CD1c-positive myeloid dendritic cell (primary cell): ENCODE results near the gene WNK2.
"Not testable (repeated sequence)": the region's sequence is repeated elsewhere in the genome, so short reads cannot be mapped to it uniquely, and the experiment has no call there.

Experiments used
- DNase-seq: peaks from one replicate; pipeline ENCODE4 v3.0.0-alpha.2; 2016; ENCODE audit errors: extremely low spot score

Gene WNK2

DNA sequence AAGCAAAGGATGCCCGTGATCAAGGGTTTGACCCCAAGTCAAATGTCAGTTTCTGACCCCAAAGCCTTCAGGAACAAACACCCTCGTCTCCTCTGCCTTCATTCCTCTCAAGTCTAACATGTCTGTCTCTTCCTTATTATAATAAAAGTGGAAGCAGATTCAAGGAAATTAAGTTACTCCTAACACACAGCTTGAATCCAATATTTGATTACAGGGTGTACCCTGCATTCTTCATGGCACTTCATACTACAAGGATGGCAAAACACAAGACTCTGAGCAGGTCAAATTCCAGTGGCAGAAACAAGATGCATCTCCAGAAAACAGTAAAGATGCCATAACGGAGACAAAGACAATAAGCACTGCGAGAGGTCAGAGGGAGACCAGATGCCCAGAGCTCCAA, 148.4 kb downstream of the WNK2 start:
- no peak for DNase-seq

DNA sequence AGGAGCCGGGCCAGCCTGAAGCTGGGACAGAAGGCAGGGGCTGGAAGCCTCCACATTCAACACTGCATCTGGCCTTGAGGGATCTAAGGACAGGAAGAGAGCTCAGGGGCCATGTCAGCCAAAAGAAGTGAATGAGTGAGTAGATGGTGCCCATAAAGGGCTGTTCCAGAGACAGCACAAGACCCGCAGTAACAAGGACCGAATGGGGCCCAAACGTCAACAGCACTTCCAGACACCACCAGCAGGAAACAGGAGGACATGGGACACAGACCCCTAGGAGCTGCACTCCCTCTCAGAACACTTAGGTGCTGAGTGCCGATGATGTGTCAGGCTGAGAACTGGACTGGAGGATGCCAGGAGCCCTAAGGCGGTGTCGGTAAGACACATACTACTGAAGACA, 152.8 kb downstream of the WNK2 start:
- DNase-seq, result no peak

DNA sequence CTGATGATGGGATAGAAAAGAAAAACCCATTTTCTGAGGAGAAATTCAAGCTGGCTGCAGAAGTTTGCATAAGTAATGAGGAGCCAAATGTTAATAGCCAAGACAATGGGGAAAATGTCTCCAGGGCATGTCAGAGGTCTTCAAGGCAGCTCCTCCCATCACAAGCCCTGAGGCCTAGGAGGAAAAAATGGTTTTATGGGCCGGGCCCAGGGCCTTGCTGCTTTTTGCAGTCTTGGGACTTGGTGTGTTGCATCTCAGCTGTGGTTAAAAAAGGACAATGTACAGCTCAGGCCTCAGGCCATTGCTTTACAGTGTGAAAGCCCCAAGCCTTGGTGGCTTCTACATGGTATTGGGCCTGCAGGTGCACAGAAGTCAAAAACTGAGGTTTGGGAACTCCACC, 154.3 kb downstream of the WNK2 start:
- not testable (repeated sequence) for DNase-seq

DNA sequence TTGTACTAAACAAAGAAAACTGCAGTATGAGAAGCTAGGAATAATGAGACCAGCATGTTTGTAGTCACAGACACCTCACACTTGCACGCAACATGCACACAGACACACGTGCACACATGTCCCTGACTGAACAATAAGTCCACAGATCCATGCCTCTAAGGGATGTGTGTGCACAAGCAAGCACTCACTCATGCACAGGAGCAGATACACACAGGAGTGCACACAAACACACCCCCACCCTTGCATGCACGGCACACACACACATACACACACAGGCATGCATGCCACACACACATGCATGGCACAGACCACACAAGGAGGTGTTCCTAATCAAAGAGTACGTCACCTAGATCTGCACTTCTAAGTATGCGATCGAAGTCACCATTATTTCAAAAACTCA, 156.2 kb downstream of the WNK2 start:
- DNase-seq, result no peak

DNA sequence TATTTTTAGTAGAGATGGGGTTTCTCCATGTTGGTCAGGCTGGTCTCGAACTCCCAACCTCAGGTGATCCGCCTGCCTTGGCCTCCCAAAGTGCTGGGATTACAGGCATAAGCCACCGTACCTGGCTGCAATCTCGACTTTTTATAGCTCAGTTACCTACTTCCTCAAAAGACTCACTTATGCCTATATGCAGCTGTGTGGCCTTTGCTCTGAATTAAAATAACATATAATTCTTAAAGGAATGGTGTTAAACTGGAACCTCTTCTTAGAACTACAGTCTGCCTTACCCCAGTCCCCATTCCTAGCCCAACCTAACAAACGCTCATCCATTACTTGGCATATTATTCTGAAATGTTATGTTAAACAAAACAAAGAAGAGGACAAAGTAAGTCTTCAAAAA, 157.9 kb downstream of the WNK2 start:
- DNase-seq, result not testable (repeated sequence)

DNA sequence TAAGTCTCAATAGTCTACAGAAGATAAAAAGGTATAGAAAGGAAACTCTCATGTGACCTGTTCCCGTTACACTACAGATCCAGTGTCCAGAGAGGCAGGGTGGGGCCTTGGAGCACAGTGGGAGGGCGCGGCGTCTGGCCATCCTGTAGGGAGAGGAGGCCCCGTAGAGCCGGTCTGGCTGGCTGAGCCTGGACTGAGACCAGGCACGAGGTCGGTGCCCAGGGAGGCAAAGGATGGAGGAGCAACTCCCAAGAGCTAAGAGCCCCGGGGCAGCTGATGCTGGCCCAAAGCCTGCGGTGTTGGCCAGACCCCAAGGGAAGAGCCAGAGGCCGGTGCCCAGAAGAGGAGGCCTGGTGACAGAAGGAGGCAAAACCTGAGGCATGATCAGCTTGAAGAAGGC, 158.5 kb downstream of the WNK2 start:
- not testable (repeated sequence) for DNase-seq

DNA sequence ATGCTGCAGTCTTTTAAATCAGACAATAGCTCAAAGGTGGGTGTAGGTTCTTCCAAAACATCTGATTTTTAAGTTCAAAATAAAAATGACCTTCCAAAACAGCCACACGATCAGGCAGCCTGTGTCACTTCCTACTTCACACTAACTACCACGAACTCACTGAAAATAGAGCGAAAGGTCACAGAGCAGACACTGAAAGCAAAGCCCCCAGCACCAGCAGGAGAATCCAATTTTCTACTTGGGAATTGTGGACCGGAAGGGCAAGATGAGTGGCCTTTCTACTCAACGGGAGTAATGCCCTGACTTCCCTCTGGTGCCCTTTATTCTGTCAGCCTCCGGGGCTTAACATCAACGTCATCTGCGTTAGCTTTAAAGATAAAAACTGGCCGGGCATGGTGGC, 159.7 kb downstream of the WNK2 start:
- no peak for DNase-seq

DNA sequence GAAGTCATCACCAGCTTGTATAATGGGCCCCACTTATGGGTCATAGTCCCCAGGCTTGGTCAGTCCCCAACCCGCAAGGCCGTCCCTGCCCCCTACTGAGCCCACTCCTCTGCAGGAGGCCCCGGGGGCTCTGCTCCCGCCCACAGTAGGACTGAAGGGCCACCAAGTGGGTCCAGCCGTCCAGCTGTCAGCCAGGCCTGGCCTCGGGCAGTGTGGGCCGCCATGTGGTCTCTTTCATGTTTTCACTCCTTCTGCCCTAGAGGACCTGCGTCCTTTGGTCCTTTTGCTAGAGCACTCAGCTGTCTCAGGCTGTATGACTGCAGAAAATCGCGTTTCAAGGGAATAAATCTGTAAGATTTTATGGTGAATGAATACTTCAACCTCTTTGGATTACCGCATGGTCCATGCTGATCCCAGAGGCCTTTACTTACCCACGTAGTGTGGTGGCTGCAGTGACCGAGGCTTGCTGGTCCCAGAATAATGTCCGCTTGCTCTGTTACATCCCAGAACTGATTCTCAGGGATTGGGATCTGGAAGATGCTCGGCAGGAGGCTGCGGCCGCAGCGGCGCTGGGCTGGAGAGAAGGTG, 161.8 kb downstream of the WNK2 start:
- no peak for DNase-seq

DNA sequence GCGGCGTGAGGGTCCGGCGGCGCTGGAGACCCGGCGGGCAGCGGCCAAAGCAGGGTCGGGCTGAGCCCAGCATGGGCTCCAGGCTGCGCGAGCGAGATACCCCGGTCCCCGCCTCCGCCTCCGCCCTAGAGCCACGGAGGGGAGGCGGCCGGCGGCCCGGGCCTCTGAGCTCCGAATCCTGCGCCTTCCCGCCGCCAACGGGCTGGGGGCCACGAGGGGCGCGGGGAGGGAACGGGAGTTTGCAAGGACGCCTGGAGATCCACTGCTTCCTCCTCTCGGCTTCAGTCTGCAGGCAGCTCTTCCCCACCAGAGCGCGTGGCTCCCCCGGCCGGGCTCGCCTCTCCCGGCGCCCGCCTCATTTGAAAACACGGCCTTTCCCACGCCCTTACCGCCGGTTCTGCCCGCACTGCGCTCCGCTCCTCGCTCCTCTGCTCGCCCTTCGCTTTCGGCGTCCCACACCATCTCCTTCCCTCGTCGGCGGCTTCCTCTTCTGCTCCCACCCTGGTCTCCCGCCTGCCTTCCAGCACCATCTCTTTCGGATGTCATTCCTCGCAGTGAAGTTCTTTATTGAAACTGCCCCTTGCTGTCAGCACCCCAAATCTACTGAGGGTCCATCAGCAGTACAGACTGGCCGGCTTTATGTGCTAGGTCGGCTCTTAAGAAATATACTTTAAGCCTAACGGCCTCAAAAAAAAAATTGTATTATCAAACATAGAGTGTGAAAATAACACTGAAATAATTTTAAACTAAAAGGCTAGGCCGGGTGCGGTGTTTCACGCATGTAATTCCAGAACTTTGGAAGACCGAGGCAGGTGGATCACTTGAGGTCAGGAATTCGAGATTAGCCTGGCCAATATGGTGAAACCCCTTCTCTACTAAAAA, 162.5 kb downstream of the WNK2 start:
- DNase-seq, result peak; percentile 33

DNA sequence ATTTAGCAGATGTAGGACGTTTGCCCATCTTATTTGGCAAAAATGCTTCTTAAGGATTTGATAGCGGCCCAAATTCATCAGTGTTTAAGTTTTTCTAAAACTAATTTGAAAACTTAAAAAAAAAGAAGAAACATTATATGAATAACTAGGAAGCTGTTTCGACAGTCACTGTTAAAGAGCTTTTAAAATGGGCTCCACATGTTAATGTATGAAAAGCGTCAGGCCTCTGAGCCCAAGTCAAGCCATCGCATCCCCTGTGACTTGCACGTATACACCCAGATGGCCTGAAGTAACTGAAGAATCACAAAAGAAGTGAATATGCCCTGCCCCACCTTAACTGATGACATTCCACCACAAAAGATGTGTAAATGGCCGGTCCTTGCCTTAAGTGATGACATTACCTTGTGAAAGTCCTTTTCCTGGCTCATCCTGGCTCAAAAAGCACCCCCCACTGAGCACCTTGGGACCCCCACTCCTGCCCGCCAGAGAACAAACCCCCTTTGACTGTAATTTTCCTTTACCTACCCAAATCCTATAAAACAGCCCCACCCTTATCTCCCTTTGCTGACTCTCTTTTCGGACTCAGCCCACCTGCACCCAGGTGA, 163.5 kb downstream of the WNK2 start:
- DNase-seq, result not testable (repeated sequence)

DNA sequence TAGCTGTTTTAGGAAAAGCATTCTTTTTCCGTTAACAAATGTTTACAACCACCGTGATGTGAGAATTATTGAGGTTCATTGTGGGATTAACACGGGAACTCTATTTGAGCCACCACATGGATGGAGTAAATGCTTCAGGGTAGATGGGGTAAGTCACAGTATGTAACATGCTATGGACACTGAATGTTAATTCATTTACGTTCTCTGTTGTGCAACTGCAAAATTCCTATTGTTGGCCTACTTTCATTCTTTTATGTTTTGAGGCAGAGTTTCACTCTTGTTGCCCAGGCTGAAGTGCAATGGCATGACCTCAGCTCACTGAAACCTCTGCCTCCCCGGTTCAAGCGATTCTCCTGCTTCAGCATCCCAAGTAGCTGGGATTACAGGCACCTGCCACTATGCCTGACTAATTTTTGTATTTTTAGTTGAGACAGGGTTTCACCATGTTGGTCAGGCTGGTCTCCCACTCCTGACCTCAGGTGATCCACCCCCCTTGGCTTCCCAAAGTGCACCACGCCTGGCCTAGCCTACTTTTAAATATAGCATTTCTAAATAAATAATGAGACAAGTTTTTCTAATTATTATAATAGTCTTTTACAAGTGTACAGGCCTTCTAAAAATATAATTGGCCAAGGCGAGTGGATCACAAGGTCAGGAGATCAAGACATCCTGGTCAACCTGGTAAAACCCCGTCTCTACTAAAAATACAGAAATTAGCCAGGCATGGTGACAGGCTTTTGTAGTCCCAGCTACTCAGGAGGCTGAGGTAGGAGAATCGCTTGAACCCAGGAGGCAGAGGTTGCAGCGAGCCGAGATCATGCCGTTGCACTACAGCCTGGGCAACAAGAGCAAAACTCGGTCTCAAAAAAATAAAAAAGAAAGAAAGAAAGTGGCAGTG, 169.7 kb downstream of the WNK2 start:
- DNase-seq, result not testable (repeated sequence)

DNA sequence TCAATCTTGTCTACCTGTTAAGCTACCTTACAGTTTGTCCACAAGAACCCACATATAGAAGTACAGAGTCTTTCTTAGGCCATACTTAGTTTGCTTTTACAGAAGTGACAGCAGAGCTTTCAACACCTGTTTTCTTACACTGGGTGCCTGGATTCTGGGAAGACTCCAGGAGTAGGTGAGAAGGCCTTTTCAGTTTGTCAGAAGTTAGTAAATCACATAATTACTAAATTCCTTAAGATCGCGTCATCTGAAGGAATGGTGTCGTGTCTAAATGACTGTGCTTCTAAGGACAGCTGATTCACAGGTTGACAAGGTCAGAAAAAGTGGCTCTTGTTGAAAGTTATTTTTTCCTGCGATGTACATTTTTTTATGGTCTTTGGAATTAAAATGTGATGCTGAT, 170.5 kb downstream of the WNK2 start:
- no peak for DNase-seq

DNA sequence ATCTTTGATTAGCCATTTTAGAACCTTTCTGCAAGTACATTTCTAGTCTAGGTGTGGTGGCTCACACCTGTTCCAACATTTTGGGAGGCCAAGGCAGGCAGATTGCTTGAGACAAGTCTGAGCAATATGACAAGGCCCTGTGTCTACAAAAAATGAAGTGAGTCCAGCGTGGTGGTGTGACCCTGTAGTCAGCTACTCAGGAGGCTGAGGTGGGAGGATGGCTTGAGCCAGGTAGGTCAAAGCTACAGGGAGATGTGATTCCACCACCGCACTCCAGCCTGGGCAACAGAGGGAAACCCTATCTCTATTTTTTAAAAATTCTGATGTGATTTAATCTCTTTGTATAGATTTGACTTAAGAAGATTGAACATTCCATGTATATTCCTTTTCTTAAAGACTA, 171.9 kb downstream of the WNK2 start:
- DNase-seq, result no peak

DNA sequence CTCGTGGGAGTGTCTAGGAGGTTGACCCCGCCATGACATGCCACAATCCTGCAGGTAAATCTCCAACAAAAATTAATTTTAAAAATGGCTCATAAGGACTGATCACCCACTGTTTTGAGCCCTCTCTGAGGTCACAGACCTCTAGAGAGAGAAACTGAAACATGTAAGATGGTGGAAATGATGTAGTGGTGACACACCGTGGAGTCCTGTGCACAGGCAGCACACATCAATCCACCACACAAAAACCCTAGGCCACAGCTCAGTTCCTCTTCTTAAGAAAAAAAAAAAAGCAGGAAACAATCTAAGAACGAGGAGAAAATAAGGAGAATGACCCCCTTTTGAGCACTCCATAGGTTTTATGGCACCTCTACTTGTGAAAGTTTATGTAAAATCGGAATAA, 173.7 kb downstream of the WNK2 start:
- DNase-seq, result peak; percentile 23

DNA sequence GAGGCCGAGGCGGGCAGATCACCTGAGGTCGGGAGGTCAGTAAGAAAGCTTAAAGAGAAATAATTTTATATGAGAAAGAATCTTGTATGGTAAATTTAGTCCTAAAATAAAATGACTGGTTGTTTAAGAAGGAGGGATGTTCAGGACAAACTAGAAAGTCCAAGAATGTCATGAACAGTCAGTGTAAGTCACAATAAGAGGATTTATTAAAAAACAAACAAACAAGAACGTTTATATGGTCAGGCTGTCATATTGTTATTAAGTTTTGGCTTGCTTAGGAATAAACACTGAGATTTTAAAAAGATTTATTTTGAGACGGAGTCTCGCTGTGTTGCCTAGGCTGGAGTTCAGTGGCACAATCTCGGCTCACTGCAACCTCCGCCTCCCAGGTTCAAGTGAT, 176.0 kb downstream of the WNK2 start:
- DNase-seq, result not testable (repeated sequence)

DNA sequence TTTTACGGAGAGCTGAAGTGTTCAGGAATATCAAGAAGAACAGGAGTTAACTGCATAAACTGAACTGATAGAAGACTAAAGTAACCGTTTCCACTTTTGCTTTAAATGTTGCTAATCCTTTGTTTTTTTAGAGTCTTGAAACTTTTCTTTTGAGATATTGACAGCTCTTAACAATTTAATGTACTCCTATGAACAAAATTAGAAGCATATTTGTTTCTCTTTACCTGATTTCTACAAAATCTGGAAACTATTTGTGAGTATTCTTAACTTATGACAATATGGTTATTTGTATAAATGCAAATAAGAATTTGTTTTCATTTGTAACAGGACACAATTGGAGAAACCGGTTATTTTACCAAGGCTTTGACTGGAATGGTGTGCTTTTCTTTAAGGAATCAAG, 178.1 kb downstream of the WNK2 start:
- no peak for DNase-seq

DNA sequence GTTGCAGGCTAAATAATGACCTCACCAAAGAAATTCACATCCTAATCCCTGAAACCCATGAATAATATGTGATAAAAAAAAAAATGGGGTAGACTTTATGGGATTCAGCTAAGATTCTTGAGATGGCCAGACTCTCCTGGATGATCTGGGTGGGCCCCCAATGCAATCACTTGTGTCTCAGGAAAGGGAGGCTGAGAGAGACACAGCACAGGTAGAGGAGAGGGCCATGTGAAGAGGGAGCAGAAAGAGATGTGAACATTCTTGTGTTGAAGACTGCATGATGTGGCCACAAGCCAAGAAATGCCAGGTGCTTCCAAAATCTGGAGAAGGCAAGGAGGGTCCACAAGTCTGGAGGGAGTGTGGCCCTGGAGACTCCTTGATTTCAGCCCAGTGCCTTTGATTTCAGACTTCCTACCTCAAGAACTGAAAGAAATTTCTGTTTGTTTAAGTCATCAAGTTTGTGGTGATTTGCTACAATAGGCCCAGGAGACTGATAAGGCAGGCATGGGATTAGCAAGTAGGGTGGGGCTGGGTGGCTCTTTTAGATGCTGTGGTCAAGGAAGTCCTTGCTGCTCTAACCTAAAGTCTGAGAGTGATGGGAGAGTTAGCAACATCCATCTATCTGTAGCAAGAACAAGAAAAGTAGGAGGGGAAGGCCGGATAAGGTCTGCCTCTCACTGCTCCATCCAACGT, 180.9 kb downstream of the WNK2 start:
- DNase-seq, result no peak

DNA sequence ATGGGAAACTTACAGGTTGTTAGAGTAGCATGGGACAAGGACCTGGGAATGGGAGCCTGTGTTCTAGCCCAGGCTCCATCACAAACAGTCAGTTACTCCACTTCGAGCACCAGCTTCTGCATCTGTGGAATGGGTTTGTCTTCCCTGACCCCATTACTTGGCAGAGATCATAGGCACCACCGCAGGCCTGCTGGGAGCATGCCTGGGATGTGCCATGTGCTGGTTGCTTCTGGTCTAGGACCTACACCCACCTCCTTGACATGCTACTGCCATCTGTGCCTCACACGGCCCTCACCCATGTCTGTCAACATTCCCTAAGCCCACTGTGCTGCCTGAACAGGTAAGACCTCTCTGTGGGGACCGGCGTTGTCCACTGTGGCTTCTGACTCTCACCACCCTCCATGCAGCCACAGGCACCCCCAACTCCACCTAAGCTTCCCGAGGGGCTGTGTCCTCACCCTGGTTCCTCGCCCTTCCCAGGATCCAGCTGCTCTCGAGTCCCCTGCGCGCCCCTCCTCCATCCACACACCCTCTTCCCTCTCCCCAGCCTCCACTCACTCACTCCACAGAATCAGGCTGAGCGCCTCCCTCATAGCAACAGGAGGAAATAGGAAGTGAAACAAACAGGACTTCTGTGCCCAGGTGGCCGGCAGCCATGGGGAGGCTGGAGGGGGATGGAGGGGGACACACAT, 181.6 kb downstream of the WNK2 start:
- DNase-seq, result no peak

DNA sequence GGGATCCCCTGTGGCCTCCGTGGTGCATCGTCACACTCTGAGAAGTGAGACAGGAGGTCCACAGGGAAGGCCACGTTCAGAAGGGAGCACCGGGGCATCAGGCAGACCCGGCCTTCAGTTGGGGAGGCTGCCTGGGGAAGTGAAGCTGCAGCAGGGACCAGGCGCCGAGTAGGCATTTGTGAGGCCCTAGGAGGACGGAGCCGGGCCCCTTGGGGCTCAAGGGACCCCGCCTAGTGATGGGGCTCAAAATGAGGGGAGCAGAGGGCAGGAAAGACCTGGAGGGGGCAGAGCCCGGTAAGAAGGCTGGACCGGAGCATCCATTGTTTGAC, 182.1 kb downstream of the WNK2 start:
- DNase-seq, result no peak

DNA sequence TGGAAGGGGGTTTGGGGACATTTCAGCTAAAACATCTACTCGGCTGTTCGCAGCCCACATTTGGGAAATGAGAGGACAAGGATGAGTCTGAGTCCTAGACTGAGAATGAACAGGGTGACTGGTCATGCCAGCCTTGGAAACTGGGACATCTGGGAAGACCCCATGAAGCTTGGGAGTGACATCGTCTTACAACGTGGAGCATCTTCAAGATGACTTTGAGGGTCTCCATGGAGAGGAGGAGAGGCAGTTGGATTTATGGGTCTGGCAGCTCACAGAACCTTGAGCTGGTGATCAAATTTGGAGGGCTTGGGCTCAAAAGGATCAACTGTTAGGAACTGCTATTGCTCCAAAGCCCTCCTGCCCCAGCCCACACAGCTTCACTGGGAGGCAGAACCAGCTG, 182.5 kb downstream of the WNK2 start:
- not testable (repeated sequence) for DNase-seq

DNA sequence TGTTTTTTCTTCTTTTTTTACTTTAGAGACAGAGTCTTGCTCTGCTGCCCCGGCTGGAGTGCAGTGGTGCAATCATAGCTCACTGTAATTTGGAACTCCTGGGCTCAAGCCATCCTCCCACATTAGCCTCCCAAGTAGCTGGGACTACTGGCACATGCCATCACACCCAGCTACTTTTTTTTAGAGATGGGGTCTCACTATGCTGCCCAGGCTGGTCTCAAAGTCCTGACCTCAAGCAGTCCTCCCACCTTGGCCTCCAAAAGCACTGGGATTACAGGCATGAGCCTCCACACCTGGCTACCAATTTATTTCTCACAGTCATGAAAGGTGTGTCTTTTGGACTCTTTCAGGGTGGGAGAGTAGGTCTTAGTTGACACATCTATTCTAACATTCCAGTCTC, 184.5 kb downstream of the WNK2 start:
- no peak for DNase-seq
